Measurements from ENCODE around the gene CCDC68.

The CCDC68 gene

GRCh38 chr18:54960197-54960596 lies 936 bp upstream of the CCDC68 start:
- DNase-seq, result no peak

GRCh38 chr18:54957996-54958395 lies 1.3 kb downstream of the CCDC68 start:
- no peak for DNase-seq

GRCh38 chr18:54957296-54957832 lies 1.9 kb downstream of the CCDC68 start:
- no peak for DNase-seq

- no peak for DNase-seq
These were observed 2.8 kb downstream of the CCDC68 start for GRCh38 chr18:54956506-54956905.

GRCh38 chr18:54952026-54952425 lies 7.2 kb downstream of the CCDC68 start:
- DNase-seq, result no peak

GRCh38 chr18:54950221-54950620 lies 9.0 kb downstream of the CCDC68 start:
- DNase-seq, result no peak

GRCh38 chr18:54949588-54949987 lies 9.7 kb downstream of the CCDC68 start:
- DNase-seq, result no peak

- DNase-seq, result no peak
These were observed 10.9 kb downstream of the CCDC68 start for GRCh38 chr18:54948350-54948837.

- no peak for DNase-seq
These were observed 12.2 kb downstream of the CCDC68 start for GRCh38 chr18:54947091-54947490.

GRCh38 chr18:54946149-54946581 lies 13.1 kb downstream of the CCDC68 start:
- DNase-seq, result no peak

GRCh38 chr18:54945576-54946125 lies 13.6 kb downstream of the CCDC68 start:
- DNase-seq, result no peak

GRCh38 chr18:54942569-54942968 lies 16.7 kb downstream of the CCDC68 start:
- DNase-seq, result no peak

GRCh38 chr18:54942144-54942543 lies 17.1 kb downstream of the CCDC68 start:
- DNase-seq, result no peak

GRCh38 chr18:54939361-54939917 lies 19.8 kb downstream of the CCDC68 start:
- no peak for DNase-seq

- no peak for DNase-seq
These were observed 20.8 kb downstream of the CCDC68 start for GRCh38 chr18:54938506-54938905.

- DNase-seq, result no peak
These were observed 26.8 kb downstream of the CCDC68 start for GRCh38 chr18:54932472-54932871.

GRCh38 chr18:54931152-54931551 lies 28.1 kb downstream of the CCDC68 start:
- DNase-seq, result no peak

GRCh38 chr18:54928236-54928635 lies 31.0 kb downstream of the CCDC68 start:
- DNase-seq, result no peak

GRCh38 chr18:54926593-54927325 lies 32.5 kb downstream of the CCDC68 start:
- DNase-seq, result no peak

GRCh38 chr18:54924948-54925347 lies 34.3 kb downstream of the CCDC68 start:
- no peak for DNase-seq

GRCh38 chr18:54923339-54923956 lies 35.8 kb downstream of the CCDC68 start:
- DNase-seq, result no peak

GRCh38 chr18:54919412-54919811 lies 39.8 kb downstream of the CCDC68 start:
- no peak for DNase-seq

GRCh38 chr18:54918060-54918459 lies 41.2 kb downstream of the CCDC68 start:
- no peak for DNase-seq

GRCh38 chr18:54916507-54916906 lies 42.8 kb downstream of the CCDC68 start:
- DNase-seq, result no peak
